ENCODE results near the gene DES. TPM values are rescaled to one million over a fixed set of nuclear protein-coding genes. Genes with fewer than 3 reads are reported as not detected.

DES gene
- total and polyA plus RNA-seq, 2 of the 4 experiments (the other 2 are of a cell fraction): 4.3 to 4.9 TPM

DNA sequence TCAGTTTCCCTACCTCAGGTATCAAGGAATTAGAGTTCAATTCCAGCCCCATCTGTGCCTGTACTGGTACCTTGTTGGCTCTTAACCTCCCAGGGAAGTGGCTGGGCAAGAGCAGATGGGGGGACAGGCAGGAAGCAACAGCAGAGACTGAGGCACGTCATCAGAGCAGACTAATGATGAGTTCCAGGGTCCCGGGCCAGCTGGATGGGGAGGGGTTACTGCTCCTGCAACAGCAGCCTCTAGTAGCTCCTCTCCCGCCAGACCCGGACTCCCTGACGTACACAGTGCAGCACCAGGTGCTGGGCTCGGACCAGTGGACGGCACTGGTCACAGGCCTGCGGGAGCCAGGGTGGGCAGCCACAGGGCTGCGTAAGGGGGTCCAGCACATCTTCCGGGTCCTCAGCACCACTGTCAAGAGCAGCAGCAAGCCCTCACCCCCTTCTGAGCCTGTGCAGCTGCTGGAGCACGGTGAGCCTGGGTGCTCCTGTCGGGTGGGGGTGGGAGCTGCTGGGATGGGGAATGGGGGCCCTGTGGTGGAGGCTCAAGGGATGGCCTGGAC lies 54.5 kb downstream of the DES start:
- Histone ChIP-seq H2AK5ac (ENCODE audit: low read depth, low read length) (no peak overlapping the region), H3K79me1 (ENCODE audit: low read depth in 1 of 2, low read length in 2 of 2) (no peaks in the 10 kb centered on the region; a peak in 1 of 4 replicates), H3K4me2 (ENCODE audit: low read depth, low read length) (no peak overlapping the region), H4K8ac (ENCODE audit: low read depth in 2 of 2, low read length in 2 of 2) (no peak overlapping the region), H3K4me1 (ENCODE audit: control insufficient read depth, insufficient read depth, low read length) (peaks cover 17% of the 10 kb centered on the region), H3K4ac (ENCODE audit: low read depth, low read length) (no peak overlapping the region), H3K9me1 (ENCODE audit: insufficient read depth, low read length) (no peaks in the 10 kb centered on the region), H3K9me3 (ENCODE audit: control insufficient read depth, insufficient read depth, low read length) (no peaks in the 10 kb centered on the region), H3K36me3 (ENCODE audit: control insufficient read depth, insufficient read depth, low read length) (peaks cover 55% of the 10 kb centered on the region; the same call in 1 of the 2 replicates), H4K20me1 (ENCODE audit: insufficient read depth, low read length) (no peaks in the 10 kb centered on the region; the same call in 1 of the 2 replicates), H3K23ac (ENCODE audit: low read depth, low read length) (no peak overlapping the region), H2BK20ac (ENCODE audit: low read depth, low read length) (no peak overlapping the region), H2BK120ac (ENCODE audit: low read depth, low read length) (no peak overlapping the region), H4K5ac (ENCODE audit: low read depth, low read length) (no peak overlapping the region), H2BK15ac (ENCODE audit: low read depth, low read length) (no peak overlapping the region), H2BK5ac (ENCODE audit: low read depth, low read length, poor library complexity, severe bottlenecking) (no peak overlapping the region), H2AFZ (replicated peaks; ENCODE audit: low read length, poor library complexity) (no peak overlapping the region), H3K4me3 (ENCODE audit: insufficient read depth, low read depth, low read length) (no peak overlapping the region), H3K56ac (ENCODE audit: extremely low read depth, insufficient read depth, low read length) (no peak overlapping the region), H3K9ac (ENCODE audit: low read depth, low read length) (no peak overlapping the region), H3K14ac (replicated peaks; ENCODE audit: low read depth, low read length) (no peak overlapping the region), H3K27ac (ENCODE audit: insufficient read depth, low read length) (no peak overlapping the region), H4K91ac (ENCODE audit: insufficient read depth, low read depth, low read length) (no peak overlapping the region), H3K27me3 (ENCODE audit: control insufficient read depth, insufficient read depth, low read length) (no peaks in the 10 kb centered on the region), H2AK9ac (replicated peaks; ENCODE audit: low read depth, low read length, poor library complexity) (peak overlapping the region; percentile 48), H3K18ac (ENCODE audit: low read depth, low read length) (no peak overlapping the region)
- TF ChIP-seq MXI1 (IDR thresholded peaks at IDR 0.05; ENCODE audit: borderline replicate concordance, low read depth, low read length): no peak
- ChIA-PET CTCF (interaction anchor here (1.2 kb wide), 1 partner anchor 57 kb away, joined by 4 read pairs; no protein-coding TSS in a partner anchor), POLR2A (ENCODE audit: unreplicated experiment) (interaction anchor here (1.0 kb wide), 1 partner anchor 26 kb away, joined by 3 read pairs; the partner anchor contains the start of gene GMPPA)
- no peak for ATAC-seq (ENCODE audit: low read depth)
- 74% methylated on average over 7 of the region's 12 CpGs; no CpG with 5 or more reads in 1 of the 2 experiments for WGBS, 2 experiments (ENCODE audit: extremely low coverage in 2 of 2, insufficient read length in 1 of 2)
- dilution Hi-C loops (cut with HindIII; ENCODE audit: low sequenced_read_pairs, unreplicated experiment) (no loop called here), intact Hi-C loops (cut with micrococcal nuclease) (no loop called here), in situ Hi-C loops (cut with MboI; ENCODE audit: low sequenced_read_pairs) (no loop called here)
- BruUV-seq (replicated peaks): no TSS peak
- no peak for DNase-seq
